K562 (cell line): ENCODE data around the gene ASPHD2. TPM values are rescaled to one million over a fixed set of nuclear protein-coding genes. Genes with fewer than 3 reads are reported as not detected.
A peak's percentile ranks its signal among the peaks of the same experiment; 100 is the strongest.

Experiments
- ATAC-seq: fragments of 200-7000 bp; cut with Tn5 transposase; 3 replicates; pipeline ENCODE4 v1.9.1; 2020; ENCODE audit warnings: moderate library complexity
- BruUV-seq: library from RNA; stranded (reverse); fragments of 400-500 nt; replicated peaks from 2 replicates; lab custom pipeline; 2021; lab: Mats Ljungman, UMichigan
- CTCF ChIA-PET: fragments of 300-600 bp; formaldehyde crosslinking; extraction: SDS; loops from one replicate; lab custom pipeline; 2021; ENCODE audit warnings: low intra/inter-chr PET ratio; lab: Yijun Ruan, JAX
- POLR2A ChIA-PET: fragments of 300-600, 350-650 bp; sonication (Branson Sonifier 250); formaldehyde crosslinking; extraction: SDS; loops from one replicate; lab custom pipeline; 2021; ENCODE audit warnings: antibody characterized with exemption, inconsistent platforms; lab: Yijun Ruan, JAX
- DNase-seq, 4 experiments: peaks; one replicate each; pipeline versions ENCODE4 v3.0.0 to v3.0.0-alpha.2; 2011 to 2018; ENCODE audit warnings: low spot score in 3 of 4, mixed read lengths in 3 of 4; ENCODE audit errors: extremely low read depth in 1 of 4
- FAIRE-seq: peaks from 2 replicates; lab custom pipeline; 2011; peaks lifted over from hg19 to GRCh38; lab: Jason Lieb, UNC
- H2AFZ ChIP-seq: 2 replicates; pipeline ENCODE4 v1.6.0; 2011; ENCODE audit warnings: low read depth, low read length, control low read depth, inconsistent platforms
- H3K27ac ChIP-seq: fragments of 200-600 bp; 3 replicates; pipeline ENCODE4 v1.8.0; 2011; ENCODE audit warnings: low read depth, mild to moderate bottlenecking, control low read depth, inconsistent platforms, low read length, moderate library complexity, mixed read lengths; ENCODE audit errors: extremely low read depth
- H3K27me3 ChIP-seq, 2 experiments: fragments of 300-600 bp in 1 of 2; 2 replicates in 1 of 2; 3 replicates in 1 of 2; pipeline versions ENCODE4 v1.6.0 to v1.8.0; 2011; ENCODE audit warnings: inconsistent platforms in 2 of 2, low read length in 2 of 2, mild to moderate bottlenecking in 1 of 2, mixed read lengths in 1 of 2, moderate library complexity in 1 of 2; ENCODE audit not compliant: control insufficient read depth in 2 of 2, insufficient read depth in 2 of 2
- H3K36me3 ChIP-seq: fragments of 300-600 bp; 3 replicates; pipeline ENCODE4 v1.8.0; 2011; ENCODE audit warnings: mild to moderate bottlenecking, low read length, inconsistent platforms; ENCODE audit not compliant: control insufficient read depth, insufficient read depth
- H3K4me1 ChIP-seq, 2 experiments: fragments of 200-600 bp in 1 of 2; replicated peaks in 1 of 2; 2 replicates in 1 of 2; 3 replicates in 1 of 2; pipeline versions ENCODE4 v1.5.1 to v1.8.0; 2011; ENCODE audit warnings: inconsistent platforms in 2 of 2, low read length in 2 of 2, mild to moderate bottlenecking in 1 of 2, mixed read lengths in 1 of 2, moderate library complexity in 1 of 2; ENCODE audit not compliant: control insufficient read depth in 2 of 2, insufficient read depth in 2 of 2
- H3K4me2 ChIP-seq: 2 replicates; pipeline ENCODE4 v1.6.1; 2011; ENCODE audit warnings: low read length, control low read depth, inconsistent platforms, mixed read lengths; ENCODE audit not compliant: insufficient read depth
- H3K4me3 ChIP-seq: fragments of 200-600 bp; sonication (generic), shearing (Covaris generic); 2 replicates; pipeline ENCODE4 v1.5.1; 2016; ENCODE audit warnings: control low read depth, inconsistent platforms
- H3K79me2 ChIP-seq: fragments of 200-600 bp; 3 replicates; pipeline ENCODE4 v1.8.0; 2011; ENCODE audit warnings: low read length, inconsistent platforms; ENCODE audit not compliant: control insufficient read depth, insufficient read depth
- H3K9ac ChIP-seq, 2 experiments: 2 replicates each; pipeline versions ENCODE4 v1.6.0 to v1.6.1; 2011; ENCODE audit warnings: low read depth in 2 of 2, low read length in 2 of 2, control low read depth in 1 of 2, inconsistent platforms in 1 of 2, mild to moderate bottlenecking in 1 of 2, mixed read lengths in 1 of 2; ENCODE audit not compliant: insufficient read depth in 1 of 2
- H3K9me1 ChIP-seq: one replicate; pipeline ENCODE4 v1.6.0; 2011; ENCODE audit warnings: inconsistent platforms, mild to moderate bottlenecking, low read length, moderate library complexity; ENCODE audit not compliant: control insufficient read depth, insufficient read depth
- H3K9me3 ChIP-seq: replicated peaks from 2 replicates; pipeline ENCODE4 v1.5.1; 2011; ENCODE audit warnings: low read depth, low read length, inconsistent platforms; ENCODE audit not compliant: control insufficient read depth, insufficient read depth
- H4K20me1 ChIP-seq: replicated peaks from 2 replicates; pipeline ENCODE4 v1.6.1; 2011; ENCODE audit warnings: low read length, inconsistent platforms, mixed read lengths; ENCODE audit not compliant: control insufficient read depth, insufficient read depth
- ATF7 ChIP-seq: fragments of 450-650 bp; IDR thresholded peaks from 2 replicates; pipeline ENCODE4 v1.7.1; 2014; ENCODE audit warnings: mild to moderate bottlenecking, moderate library complexity
- CEBPB ChIP-seq: fragments of 450-650 bp; IDR thresholded peaks from 2 replicates; pipeline ENCODE4 v1.6.1; 2016; ENCODE audit warnings: missing genetic modification characterization, missing compliant biosample characterization
- CEBPG ChIP-seq, 3 experiments: fragments of 200-800 bp in 1 of 3; sonication (Bioruptor generic) in 1 of 3; sonication (generic) in 1 of 3; formaldehyde crosslinking in 1 of 3; IDR thresholded peaks in 2 of 3; conservative IDR thresholded peaks in 1 of 3; 2 replicates each; pipeline versions ENCODE4 v1.6.1 to v1.8.0; 2016 to 2022; ENCODE audit warnings: missing compliant biosample characterization in 2 of 3, missing genetic modification characterization in 2 of 3, mild to moderate bottlenecking in 1 of 3, missing genetic modification reagents in 1 of 3
- FOXP1 ChIP-seq: sonication (generic); formaldehyde crosslinking; IDR thresholded peaks from 2 replicates; pipeline ENCODE4 v1.8.0; 2022; ENCODE audit warnings: mild to moderate bottlenecking, missing genetic modification reagents
- HNRNPLL ChIP-seq: fragments of 200-400 bp; formaldehyde crosslinking; IDR thresholded peaks from 2 replicates; pipeline ENCODE4 v1.6.1; 2017; ENCODE audit warnings: low read length, low read depth, mild to moderate bottlenecking; ENCODE audit not compliant: poor library complexity, severe bottlenecking
- JUND ChIP-seq, 2 experiments: IDR thresholded peaks; 2 replicates in 1 of 2; 3 replicates in 1 of 2; pipeline ENCODE4 v1.6.1; 2011; ENCODE audit warnings: borderline replicate concordance in 2 of 2, low read depth in 2 of 2, low read length in 2 of 2, improper control_type of control experiment in 1 of 2, missing biosample characterization in 1 of 2, missing genetic modification characterization in 1 of 2, missing genetic modification reagents in 1 of 2
- LCOR ChIP-seq: sonication (generic); formaldehyde crosslinking; IDR thresholded peaks from 2 replicates; pipeline ENCODE4 v1.8.0; 2022; ENCODE audit warnings: mild to moderate bottlenecking, missing genetic modification reagents
- MTA2 ChIP-seq: fragments of 450-650 bp; IDR thresholded peaks from 2 replicates; pipeline ENCODE4 v1.6.1; 2016; ENCODE audit warnings: low read depth
- PHF8 ChIP-seq: fragments of 200-600 bp; sonication (generic); IDR thresholded peaks from 2 replicates; pipeline ENCODE4 v1.6.1; 2012; ENCODE audit warnings: mixed run types, mild to moderate bottlenecking, inconsistent platforms, low read length, moderate library complexity, borderline replicate concordance
- SPI1 ChIP-seq: IDR thresholded peaks from 2 replicates; pipeline ENCODE4 v1.6.1; 2011; ENCODE audit warnings: low read depth, low read length, control low read depth, borderline replicate concordance
- SREBF1 ChIP-seq: fragments of 150-350 bp; IDR thresholded peaks from 2 replicates; pipeline ENCODE4 v1.6.1; 2014; ENCODE audit warnings: antibody characterized with exemption, low read depth, low read length, borderline replicate concordance
- TBP ChIP-seq: optimal IDR thresholded peaks from 2 replicates; pipeline ENCODE3; 2011; ENCODE audit warnings: low read depth, low read length, improper control_type of control experiment
- TSC22D4 ChIP-seq: fragments of 450-650 bp; IDR thresholded peaks from 2 replicates; pipeline ENCODE4 v1.6.1; 2016; ENCODE audit warnings: missing genetic modification characterization, missing biosample characterization, control low read depth
- ZBTB7A ChIP-seq: IDR thresholded peaks from 2 replicates; pipeline ENCODE4 v1.6.1; 2011; ENCODE audit warnings: low read depth, mild to moderate bottlenecking, low read length, moderate library complexity, borderline replicate concordance; ENCODE audit not compliant: control insufficient read depth
- ZFX ChIP-seq: sonication (generic); formaldehyde crosslinking; IDR thresholded peaks from 2 replicates; pipeline ENCODE4 v1.8.0; 2022; ENCODE audit warnings: mild to moderate bottlenecking, missing genetic modification reagents, moderate library complexity
- ZZZ3 ChIP-seq: fragments of 450-650 bp; IDR thresholded peaks from 2 replicates; pipeline ENCODE4 v1.6.1; 2016; ENCODE audit warnings: antibody characterized with exemption, mild to moderate bottlenecking, moderate library complexity
- WGBS: fragments of 100-300 bp; shearing (Covaris generic); methylation state at CpG from one replicate; pipeline ENCODE4 v1.1.6; 2016; ENCODE audit warnings: low coverage, mixed read lengths; ENCODE audit not compliant: insufficient coverage; ENCODE audit errors: missing lambda C conversion rate; 5-methylcytosine and 5-hydroxymethylcytosine counted together
- in situ Hi-C: fragments of 300-500 bp; cut with MboI; formaldehyde crosslinking; loops from 4 replicates; pipeline ENCODE4 v1.15.0; 2018; ENCODE audit warnings: inconsistent platforms, mixed read lengths
- intact Hi-C: fragments of 100-400 bp; cut with micrococcal nuclease; formaldehyde crosslinking; loops from 2 replicates; pipeline ENCODE4 v1.14.2; 2022
- polyA plus RNA-seq, 8 experiments: library from polyadenylated mRNA; depleted of rRNA in 4 of 8; stranded (reverse) in 5 of 8; unstranded in 3 of 8; fragments of >200 nt; fragmentation: Nextera tagmentation in 2 of 8; fragmentation: Illumina TruSeq in 1 of 8; extraction: Ambion mirVana in 2 of 8; extraction: Trizol in 1 of 8; gene quantifications; 2 replicates each; pipeline versions ENCODE4 v1.2.1 to v1.2.3, GENCODE V29; 2011 to 2014; ENCODE audit warnings: inconsistent platforms in 1 of 8, missing spikeins in 1 of 8
- total RNA-seq, 7 experiments: library from RNA; depleted of rRNA in 6 of 7; stranded (reverse); fragments of >200 nt in 6 of 7; fragmentation: Illumina TruSeq in 2 of 7; extraction: Trizol in 2 of 7; gene quantifications; 2 replicates each; pipeline versions ENCODE4 v1.2.1 to v1.2.3, GENCODE V29; 2011 to 2021; ENCODE audit warnings: low replicate concordance in 1 of 7
- TF ChIP-seq, protein P1 (sequence below): fragments of 200-800 bp; sonication (Bioruptor generic); IDR thresholded peaks from 2 replicates; pipeline ENCODE4 v1.6.1; 2017; ENCODE audit warnings: missing genetic modification characterization, missing compliant biosample characterization
- TF ChIP-seq, protein P2 (sequence below): sonication (generic); formaldehyde crosslinking; IDR thresholded peaks from 2 replicates; pipeline ENCODE4 v1.8.1; 2022; ENCODE audit warnings: missing genetic modification reagents

Gene ASPHD2
- total and polyA plus RNA-seq, 9 of the 15 experiments (the other 6 are each of a cell fraction or from before 2014, with no cell fraction given) = 0.18 to 0.64 (median 0.36) TPM

- ATAC-seq = peak; percentile 42
- Histone ChIP-seq H4K20me1 (no peaks in the 10 kb centered on the region), H3K9me1 (no peaks in the 10 kb centered on the region), H3K79me2 (peaks cover 85% of the 10 kb centered on the region), H3K4me1 (peaks cover 14 to 41% of the 10 kb centered on the region in 2 experiments; a peak in 4 of 5 replicates), H3K9me3 (no peaks in the 10 kb centered on the region), H3K27ac (peak overlapping the region; percentile 86), H3K4me3 (peak overlapping the region; percentile 89), H3K4me2 (peak overlapping the region; percentile 97), H3K36me3 (peaks cover 38% of the 10 kb centered on the region; the same call in 2 of the 3 replicates), H3K27me3 (no peaks in the 10 kb centered on the region), H3K9ac (peak overlapping the region; percentile 80 to 81; a peak in 3 of 4 replicates), H2AFZ (peak overlapping the region; percentile 75)
- BruUV-seq = no TSS peak
- FAIRE-seq = peak; percentile 29
- 1% methylated on average over 12 of the region's 12 CpGs for WGBS
- intact Hi-C loops (loop anchor here (10.0 kb wide), 1 partner anchor 105 kb away; no protein-coding TSS in a partner anchor), in situ Hi-C loops (no loop called here)
- CTCF ChIA-PET = no interaction called here
- POLR2A ChIA-PET = interaction anchor here (0.7 to 1.4 kb wide), 6 partner anchors 10 to 45 kb away, joined by 3 to 8 read pairs (median 4); no protein-coding TSS in a partner anchor
- DNase-seq = peak in 1 of 4 experiments; percentile 35
- no peak for TF ChIP-seq ZBTB7A
- no peak for TF ChIP-seq ZZZ3
- peak; percentile 90 for TF ChIP-seq SPI1
- TF ChIP-seq SREBF1 = no peak
- TF ChIP-seq FOXP1 (CRISPR knock-in tag) = no peak
- TF ChIP-seq CEBPG (CRISPR knock-in tag; IDR thresholded peaks at IDR 0.05) = no peak; the same call in 1 of the 2 replicates
- peak in 1 of 2 experiments; percentile 70; a peak in 3 of 4 replicates for TF ChIP-seq CEBPG (tag; conservative IDR thresholded peaks at IDR 0.05 in 1 of 2, IDR thresholded peaks at IDR 0.05 in 1 of 2)
- TF ChIP-seq ZFX (CRISPR knock-in tag) = peak; percentile 62
- TF ChIP-seq, protein P1, sequence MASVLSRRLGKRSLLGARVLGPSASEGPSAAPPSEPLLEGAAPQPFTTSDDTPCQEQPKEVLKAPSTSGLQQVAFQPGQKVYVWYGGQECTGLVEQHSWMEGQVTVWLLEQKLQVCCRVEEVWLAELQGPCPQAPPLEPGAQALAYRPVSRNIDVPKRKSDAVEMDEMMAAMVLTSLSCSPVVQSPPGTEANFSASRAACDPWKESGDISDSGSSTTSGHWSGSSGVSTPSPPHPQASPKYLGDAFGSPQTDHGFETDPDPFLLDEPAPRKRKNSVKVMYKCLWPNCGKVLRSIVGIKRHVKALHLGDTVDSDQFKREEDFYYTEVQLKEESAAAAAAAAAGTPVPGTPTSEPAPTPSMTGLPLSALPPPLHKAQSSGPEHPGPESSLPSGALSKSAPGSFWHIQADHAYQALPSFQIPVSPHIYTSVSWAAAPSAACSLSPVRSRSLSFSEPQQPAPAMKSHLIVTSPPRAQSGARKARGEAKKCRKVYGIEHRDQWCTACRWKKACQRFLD (CRISPR knock-in tag) = 0 out of 2 replicates have a peak, but pooled peaks have one; percentile 22
- peak; percentile 85 for TF ChIP-seq CEBPB (tag)
- TF ChIP-seq TSC22D4 (tag) = no peak
- no peak for TF ChIP-seq MTA2
- no peak for TF ChIP-seq JUND (IDR thresholded peaks at IDR 0.05; ENCODE audit: borderline replicate concordance, low read depth, low read length)
- 0 out of 3 replicates have a peak, but pooled peaks have one; percentile 9 for TF ChIP-seq JUND (tag; IDR thresholded peaks at IDR 0.05; ENCODE audit: borderline replicate concordance, low read depth, low read length)
- TF ChIP-seq, protein P2, sequence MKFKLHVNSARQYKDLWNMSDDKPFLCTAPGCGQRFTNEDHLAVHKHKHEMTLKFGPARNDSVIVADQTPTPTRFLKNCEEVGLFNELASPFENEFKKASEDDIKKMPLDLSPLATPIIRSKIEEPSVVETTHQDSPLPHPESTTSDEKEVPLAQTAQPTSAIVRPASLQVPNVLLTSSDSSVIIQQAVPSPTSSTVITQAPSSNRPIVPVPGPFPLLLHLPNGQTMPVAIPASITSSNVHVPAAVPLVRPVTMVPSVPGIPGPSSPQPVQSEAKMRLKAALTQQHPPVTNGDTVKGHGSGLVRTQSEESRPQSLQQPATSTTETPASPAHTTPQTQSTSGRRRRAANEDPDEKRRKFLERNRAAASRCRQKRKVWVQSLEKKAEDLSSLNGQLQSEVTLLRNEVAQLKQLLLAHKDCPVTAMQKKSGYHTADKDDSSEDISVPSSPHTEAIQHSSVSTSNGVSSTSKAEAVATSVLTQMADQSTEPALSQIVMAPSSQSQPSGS = no peak
- no peak for TF ChIP-seq LCOR (CRISPR knock-in tag)
- peak; percentile 23; the same call in 1 of the 2 replicates for TF ChIP-seq PHF8
- peak; percentile 84 for TF ChIP-seq ATF7
- peak; percentile 25 for TF ChIP-seq TBP
- TF ChIP-seq HNRNPLL = peak; percentile 73
Observed at GRCh38 chr22:26479792-26480610, 50.9 kb downstream of the ASPHD2 start.
